GM19455 (cell line): ENCODE results near the gene PELI2.

Source experiments
- ATAC-seq: cut with Tn5 transposase; IDR thresholded peaks from one replicate; pipeline ENCODE4 v1.9.1; 2021; ENCODE audit not compliant: unreplicated experiment

The PELI2 gene

DNA sequence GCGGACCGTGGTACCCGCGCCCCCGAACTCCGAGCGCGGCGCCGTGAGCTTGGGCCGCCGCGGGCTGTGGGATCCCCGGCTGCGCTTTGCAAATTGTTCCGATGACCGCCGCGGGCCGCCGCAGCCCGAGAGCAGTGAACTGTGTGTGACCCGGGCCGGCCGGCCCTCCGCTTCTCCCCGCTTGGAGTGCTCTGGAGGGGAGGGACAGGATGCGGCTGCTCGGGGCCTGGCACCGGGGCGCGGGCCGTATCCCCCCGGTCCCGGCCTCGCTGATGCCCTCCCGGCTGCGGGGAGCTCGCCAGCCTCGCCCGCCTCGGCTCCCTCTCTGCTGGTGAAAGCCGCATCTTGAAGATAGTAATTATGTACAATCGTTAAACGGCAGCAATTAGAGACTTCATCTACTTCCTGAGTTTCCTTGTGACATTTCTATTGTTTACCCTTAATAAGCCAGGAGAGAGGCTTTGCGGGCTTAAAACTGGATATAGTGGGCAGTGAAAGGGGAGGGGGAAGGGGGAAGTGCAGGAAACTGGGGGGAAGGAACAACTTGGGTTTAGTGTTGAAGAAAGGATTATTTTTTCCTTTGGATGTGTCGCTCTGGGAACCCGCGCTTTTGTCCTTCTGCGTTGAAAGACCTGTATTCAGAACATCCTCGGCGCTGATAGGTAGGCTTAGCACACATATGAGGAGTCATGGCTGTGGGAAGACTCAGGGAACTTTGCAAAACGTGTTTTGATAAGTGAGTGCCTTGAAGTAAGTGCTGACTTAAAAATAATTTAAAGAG is 1.2 kb downstream of the PELI2 start:
- ATAC-seq, result peak; percentile 12

DNA sequence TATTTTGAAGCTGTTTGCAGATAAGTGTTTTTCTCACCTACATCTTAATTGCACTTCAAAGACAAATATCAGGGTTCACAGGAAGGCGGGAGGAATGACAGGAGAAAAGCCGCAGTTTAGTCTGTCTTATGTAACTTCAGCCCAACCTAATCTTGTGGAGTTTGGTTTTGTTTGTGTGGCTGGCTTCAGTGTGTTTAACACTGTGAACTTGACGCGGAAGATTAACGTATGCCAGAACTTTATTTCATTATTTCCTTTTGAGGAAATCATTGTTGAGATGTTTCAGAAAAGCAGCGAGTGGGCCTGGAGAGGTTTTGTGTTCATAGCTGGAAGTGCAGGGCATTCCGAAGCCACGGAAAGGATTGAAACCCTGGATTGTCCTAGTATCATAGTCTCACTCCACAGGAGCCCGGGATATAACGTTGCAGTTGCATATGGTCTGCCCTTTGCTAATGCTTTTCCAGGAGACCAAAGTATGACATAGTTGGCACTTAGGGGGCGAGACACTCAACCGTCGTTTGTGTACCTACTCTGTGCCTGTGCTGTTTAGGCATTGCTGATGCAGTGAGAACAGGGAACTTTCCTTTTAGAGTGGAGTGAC is 2.0 kb downstream of the PELI2 start:
- ATAC-seq, result no peak

DNA sequence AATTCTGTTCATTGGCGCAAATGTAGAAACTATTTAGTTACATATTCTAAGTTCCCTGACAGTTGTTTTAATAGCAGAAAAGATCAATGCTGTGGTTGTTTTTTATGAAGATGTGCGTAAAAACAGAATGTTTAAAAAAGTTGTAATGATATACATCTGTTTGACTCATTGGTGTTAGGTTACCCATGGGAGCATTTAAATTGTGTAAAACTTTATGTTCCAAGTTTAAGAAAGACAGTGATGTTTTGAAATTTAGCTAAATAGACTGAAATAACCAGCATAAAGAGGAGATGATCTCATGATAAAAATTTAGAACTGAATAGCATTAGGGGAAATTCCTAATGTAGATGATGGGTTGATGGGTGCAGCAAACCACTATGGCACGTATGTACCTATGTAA is 3.6 kb downstream of the PELI2 start:
- ATAC-seq, result no peak

DNA sequence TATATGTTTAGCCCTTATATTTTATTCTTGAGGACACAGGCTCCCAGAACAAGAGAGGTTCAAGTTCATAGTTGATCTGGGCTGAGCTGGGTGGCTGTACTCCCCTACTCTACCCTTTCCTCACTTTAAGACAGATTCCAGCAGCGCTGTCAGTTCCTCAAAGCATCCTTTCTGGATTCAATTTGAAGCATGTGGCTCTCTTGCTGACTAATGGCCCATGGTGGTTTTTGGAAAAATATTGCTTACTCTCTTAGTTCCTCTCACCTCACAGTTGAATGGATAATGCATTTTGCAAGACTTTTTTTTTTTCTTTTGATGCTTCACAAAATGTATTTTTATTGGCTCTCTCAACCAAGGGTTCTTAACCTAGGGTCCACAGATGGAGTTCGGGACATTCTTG is 4.1 kb downstream of the PELI2 start:
- no peak for ATAC-seq

DNA sequence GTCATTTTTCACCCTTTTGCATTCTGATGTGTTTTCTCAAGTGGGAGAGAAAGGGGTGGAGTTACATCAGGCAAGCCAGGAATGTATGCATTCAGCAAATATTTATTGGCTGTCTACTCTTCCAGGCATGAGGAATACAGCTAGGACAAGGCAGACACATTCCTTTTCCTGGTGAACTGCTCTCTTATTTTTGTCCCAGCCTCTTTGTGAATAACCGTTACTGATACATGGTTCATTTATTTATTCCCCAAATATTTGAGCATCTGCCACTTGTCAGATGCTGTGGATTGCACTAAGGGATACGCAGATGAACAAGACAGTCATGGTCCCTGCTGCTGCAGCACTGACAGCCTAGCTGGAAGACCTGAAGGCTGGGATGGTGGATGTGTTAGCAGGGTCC is 6.1 kb downstream of the PELI2 start:
- ATAC-seq, result no peak

DNA sequence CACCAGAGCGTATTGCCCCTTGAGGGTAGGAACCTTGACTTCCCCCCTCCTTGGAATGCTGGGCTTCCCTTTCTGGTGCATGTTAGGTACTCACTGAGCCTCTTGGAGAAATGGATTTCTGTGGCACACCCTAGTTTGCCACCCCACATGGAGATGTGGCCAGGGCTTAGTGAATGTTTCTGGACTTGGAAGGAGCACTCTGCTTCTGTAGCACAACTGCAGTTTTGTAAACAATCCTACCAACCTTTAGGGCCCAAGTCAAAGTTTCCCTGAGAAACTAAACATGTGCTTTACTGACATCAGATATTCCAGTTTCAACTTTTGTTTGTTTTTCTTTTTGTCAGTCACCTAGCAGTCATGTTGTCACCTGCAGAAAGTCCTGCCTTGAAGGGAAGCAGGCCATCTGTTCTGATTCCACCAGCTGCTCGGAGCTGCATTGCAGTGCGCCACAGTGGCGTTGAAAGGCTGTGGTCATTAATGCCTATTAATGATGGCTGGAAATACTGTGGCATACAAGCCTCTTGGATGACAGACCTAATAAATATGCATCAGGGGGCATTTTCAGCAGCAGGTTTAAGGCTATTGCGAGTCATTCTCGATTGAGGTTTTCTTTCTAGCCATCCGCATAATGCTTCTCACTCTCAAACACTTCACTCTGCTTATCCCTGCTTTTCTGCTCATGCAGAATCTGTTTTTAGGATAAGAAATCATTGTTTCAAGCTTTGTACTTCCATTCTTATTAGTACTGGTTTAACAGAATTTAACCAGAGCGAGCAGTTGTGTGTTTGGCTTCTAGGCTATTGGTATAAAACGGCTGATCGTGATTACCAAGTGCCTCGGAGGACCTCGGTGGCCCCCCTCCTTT is 7.8 kb downstream of the PELI2 start:
- ATAC-seq, result no peak

DNA sequence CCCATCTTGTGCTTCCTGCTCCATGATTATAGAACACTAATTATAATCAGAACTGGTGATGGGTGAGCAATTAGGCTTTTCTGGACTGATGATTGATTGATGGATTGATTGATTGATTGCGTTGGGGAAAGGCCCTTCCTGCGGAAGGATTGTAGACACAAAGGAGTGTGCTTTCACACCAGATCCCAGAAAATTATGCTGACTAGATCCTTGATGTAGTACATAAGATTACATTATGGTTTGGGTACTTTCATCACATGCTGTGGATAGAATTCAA is 8.4 kb downstream of the PELI2 start:
- ATAC-seq, result no peak

DNA sequence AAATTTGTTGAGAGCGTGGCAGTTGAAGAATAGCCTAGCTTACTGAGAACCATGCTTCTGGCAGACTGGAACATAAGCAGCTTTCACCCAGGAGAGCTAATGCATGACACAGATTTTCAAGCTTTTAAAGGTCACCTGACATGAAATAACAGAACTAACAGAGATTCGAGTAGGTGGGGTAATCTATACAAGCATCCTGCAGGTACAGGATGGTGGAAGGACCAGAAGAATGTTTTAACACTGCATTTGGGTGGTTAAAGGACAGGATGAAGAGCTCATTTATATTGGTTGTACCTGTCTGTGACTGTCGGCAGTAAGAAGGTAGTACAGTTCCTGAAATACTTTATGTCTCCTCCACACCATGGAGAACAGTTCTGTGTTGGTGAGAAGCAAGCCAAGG is 8.9 kb downstream of the PELI2 start:
- ATAC-seq, result no peak

DNA sequence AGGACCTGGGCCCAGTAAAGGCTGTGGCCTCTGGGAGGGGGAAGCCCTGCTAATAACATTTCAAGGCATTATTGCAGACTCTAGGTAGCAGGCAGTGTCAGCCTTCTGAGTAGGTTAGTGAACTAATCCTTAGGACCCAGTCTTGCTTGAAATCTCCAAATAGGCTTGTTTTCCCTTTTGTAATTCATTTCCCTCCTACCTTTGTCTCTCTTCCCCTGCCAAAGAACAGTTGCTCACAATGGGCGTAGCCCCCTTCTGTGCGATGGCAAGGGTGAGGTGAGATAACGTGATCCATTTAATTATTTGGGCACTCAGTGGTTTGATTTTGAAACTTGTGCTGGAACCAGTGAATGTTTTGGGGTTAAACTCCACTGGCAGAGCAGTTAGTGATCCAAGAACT is 10.9 kb downstream of the PELI2 start:
- ATAC-seq, result no peak

DNA sequence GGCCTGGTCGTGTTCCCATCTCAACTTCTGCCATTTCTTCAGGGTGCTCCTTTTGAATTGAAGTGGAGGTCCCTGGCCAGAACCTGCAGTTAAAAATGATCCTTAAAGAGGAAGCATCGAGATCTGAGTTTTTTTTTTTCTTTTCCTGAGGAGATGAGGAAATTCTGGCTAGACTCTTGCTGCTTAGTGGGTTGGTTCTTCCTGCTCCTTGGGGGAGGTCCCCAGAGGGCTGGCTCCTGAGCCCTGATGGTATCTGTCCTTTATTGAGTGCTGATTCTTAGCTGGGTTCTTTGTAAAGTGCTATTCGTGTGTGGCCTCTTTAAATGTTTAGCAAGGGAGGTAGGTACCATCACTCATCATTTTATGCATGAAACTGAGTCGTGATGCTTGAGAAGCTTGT is 11.7 kb downstream of the PELI2 start:
- ATAC-seq, result no peak

DNA sequence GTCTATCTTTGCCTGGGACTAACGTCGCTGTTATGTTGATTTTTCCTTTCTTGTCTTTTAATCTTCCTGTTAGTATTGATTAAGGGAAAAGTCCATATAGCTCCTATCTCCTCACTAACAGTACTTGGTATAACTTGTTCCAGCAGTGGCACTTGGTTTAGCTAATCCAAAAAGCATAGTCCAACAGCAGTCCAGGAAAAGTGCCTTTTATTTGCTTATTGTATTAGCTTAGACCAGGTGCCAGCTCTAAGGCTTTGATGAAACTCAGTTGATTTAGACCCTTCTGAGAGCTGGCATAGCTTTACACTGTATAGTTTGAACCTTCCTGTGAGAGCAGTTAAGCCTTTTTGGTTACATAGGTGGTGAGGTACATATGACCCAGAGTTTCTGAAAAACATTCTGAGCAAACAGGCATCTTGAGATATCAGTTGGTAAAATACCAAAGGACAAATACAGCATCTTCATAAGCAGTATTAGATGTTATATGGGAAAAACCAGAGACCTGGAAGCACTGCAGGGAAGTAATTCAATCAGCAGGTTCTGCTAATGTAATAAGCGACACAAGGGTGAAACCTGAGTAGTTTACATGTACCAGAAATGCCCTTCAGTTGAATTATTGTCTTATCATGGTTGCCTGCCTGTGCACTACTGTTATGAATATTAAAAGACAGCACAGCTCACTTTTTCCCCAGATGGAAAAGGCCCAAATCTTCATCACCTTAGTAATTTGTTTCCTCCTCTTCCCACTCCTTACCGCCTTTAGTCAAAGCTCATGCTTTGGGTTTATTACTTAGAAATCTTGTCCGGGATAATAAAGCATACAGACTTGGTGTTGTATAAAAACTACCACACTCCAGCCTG is 13.0 kb downstream of the PELI2 start:
- no peak for ATAC-seq

DNA sequence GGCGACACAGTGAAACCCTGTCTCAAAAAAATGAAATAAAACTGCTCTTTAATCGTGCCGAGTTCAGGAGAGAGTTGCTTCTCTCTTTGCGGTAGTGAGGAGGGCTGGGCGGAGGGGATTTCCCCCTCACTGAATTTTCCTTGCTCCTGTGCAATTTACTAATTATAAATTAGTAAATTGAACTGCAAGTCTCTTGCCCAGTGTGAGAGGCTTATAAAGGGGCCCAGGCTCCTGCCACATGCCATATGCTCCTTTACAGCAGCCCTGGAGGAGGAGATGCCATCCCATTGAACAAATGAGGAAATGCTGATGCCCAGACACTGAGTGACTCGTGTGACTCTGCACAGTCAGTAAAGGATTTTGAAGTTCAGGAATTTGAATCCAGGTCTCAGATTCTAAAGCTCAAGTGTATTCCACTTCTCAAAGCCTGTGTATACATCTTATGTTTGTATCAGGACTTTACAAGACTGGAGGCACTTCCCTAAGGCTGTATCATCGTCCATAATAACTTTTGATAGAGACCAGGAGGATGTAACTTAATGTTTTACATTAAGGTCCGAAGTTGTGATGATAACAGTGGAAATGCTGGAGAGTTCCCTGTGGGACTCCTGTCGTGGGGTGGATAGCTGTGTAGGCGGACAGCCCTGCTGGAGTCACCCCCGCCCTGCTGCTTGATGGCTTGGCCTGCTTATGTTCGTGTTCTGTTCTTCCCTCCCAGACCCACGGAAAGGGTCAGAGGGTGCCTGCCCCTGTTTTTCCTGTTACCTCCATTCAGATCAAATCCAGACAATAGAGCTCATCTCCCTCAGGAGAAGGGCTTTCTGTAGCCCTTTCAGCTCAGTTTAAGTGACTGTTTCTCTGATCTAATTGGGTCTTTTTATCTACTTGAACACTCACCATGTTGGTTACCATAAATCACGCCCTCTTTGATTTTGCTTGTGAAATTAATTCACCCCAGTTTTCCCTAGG is 13.9 kb downstream of the PELI2 start:
- no peak for ATAC-seq

DNA sequence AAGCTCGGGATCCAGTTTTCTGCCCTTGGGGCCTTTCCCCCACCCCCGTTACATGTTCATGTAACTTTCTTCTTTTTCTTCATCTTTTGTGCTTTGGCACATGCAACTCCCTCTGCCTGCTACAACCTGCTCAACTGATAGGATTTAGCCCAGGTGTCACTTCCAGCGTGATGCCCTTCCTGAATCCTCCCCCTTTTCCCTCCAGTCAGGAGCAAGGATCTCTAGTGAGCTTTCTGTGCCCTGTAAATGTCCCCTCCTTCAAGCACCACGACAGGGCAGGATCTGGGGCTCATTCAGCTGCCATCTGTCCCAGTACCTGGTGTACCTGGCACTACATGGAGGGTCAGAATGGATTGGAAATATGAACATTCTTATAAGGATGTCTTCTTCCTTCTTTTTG is 15.3 kb downstream of the PELI2 start:
- no peak for ATAC-seq

DNA sequence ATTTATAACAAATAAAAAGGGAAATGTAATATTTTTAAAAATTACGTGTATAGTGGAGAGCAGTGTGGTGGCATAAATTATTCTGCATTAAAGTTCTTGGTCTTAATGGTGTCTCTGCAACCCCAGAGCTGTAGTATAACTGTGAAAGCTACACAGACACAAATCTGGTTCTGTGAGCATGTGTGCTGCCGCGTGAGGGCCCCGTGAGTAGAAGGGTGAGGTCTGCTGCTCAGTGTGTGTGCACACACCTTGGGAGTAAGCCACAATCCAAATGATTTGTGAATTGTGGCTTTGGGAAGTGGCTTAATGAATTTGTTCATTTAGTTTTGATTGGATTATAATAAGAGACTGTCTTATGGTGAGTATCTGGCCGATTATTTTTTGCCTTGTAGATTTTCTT is 16.8 kb downstream of the PELI2 start:
- no peak for ATAC-seq

DNA sequence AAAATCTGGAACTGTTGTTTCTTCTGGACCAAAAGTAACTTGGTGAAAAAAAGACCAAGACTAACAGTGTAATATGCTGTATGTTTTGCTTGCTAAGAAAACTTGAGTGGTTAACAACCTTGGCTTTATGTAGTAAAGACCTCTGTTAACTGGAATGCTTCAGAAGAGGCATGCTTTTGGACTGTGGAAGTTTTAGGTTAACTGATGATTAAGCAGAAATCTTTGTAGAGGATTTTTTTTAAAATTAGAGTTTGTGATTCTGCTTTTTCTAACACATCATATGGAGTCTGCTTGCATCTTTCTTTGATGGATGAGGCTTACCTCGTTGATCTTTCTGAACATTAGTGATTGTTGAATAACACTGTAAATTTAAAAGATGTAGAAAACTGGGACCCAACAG is 17.5 kb downstream of the PELI2 start:
- no peak for ATAC-seq

DNA sequence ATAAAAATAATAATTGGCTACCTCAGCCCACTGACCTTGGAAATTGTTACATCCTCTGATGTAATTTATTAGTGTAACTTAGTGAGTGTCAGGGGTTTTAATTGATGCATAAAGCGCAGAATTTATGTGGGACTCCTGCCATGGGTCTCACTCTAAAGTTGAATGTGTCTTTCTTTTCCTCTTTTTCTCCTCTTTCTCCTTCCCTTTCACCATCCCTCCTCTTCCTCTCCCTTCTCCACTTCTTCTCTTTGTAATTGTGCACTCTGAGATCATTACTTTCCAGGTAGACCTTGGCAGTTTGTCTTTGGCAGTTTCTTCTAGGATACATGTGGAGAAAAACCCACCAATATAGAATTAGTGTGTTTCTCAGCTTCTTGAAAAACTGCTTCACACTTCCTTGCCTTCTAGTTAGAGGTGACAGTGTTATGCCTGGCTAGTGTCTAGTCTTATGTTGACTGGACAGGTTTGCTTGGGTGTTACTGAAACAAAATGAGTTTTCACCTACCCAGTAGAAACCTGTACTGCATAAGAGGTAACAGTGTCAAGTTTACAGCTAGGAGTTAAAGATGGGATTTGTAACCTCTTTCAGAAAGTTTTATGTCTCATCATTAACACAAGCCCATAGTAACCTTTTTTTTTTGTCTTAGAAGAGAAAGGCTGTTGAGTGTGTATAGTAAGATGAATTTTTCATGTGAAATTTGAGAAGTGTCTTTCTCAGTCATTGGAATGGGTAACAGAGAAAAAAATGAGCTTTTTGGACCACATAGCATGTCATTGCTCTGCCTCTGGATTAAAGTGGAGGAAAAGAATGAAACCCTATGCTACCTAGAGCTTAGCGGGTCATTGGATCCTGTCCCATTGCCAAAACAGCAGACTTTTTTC is 18.6 kb downstream of the PELI2 start:
- ATAC-seq, result no peak

DNA sequence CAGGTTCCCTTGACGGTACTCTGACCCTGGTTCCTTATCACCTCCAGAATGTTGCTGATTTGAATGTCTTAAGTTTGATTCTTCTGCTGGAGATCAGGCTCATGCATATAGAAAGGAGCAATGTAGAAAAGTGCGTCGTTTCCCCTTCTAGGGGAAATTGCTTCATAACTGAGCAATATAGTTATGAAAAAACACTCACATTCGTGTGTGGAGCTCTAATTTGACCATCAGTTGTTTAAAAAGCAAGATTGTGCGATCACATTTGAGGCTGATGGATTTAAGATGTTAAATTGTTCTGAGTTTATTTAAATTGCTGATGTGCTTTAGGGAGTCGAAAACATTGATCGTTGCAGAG is 19.2 kb downstream of the PELI2 start:
- no peak for ATAC-seq

DNA sequence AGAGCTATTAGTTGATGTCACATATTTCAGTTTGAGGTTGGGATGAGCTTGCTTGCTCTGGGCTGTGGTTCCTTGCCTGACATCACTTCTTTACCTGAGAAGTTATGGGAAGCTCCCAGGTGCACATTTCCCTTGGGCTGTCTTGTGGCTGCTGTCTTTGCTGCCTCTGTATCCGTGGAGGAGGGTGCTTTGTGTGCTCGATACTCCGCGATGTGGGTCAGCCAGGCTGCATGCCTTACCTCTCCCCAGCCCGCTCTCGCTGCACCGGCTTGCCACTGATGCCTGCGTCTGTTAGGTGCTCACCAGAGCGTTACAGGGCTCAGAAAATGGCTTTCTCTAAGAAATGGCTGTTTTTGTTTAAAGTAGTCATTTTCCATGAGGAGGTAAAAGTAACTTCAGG is 19.6 kb downstream of the PELI2 start:
- ATAC-seq, result no peak

DNA sequence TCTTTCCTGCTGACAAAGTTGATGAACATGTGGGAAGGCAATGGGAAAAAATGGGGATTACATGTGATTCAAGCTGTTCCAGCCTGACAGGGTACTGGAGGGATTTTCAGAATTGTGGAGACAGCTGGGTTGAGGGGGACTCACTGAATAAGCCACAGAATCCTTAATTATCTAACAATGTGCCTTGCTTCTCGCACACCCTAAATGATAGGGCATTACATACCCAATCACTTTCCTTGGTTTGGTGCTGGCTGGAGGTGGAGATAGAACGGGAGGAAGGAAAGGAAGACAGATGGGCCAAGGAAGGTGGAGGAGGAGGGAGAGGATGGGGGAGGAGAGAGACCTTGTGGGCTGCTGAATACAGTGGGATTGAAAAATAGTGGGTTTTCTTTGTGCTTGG is 20.7 kb downstream of the PELI2 start:
- ATAC-seq, result no peak
